Neural cell (in vitro differentiated cells): ENCODE results near the gene ASPDH. TPM values are rescaled to one million over a fixed set of nuclear protein-coding genes. Genes with fewer than 3 reads are reported as not detected.

Experiments
- H2AFZ ChIP-seq: fragments of 200-600, 300-800 bp; sonication (generic), shearing (Covaris generic); 2 replicates; pipeline ENCODE4 v1.6.0; 2014; ENCODE audit warnings: low read depth, mild to moderate bottlenecking, antibody characterized with exemption, low read length, moderate library complexity
- H3F3A ChIP-seq: fragments of 200-600 bp; shearing (Covaris generic); 2 replicates; pipeline ENCODE4 v1.6.1; 2016; ENCODE audit warnings: mild to moderate bottlenecking, moderate library complexity, mixed read lengths, antibody characterized with exemption, low read length; ENCODE audit not compliant: insufficient read depth, poor library complexity, severe bottlenecking
- H3K27ac ChIP-seq: fragments of 200-600, 300-800 bp; sonication (generic), shearing (Covaris generic); 2 replicates; pipeline ENCODE4 v1.5.1; 2014; ENCODE audit warnings: mild to moderate bottlenecking, low read length, moderate library complexity
- H3K27me3 ChIP-seq: fragments of 300-800, 200-600 bp; sonication (generic), shearing (Covaris generic); 2 replicates; pipeline ENCODE4 v1.6.0; 2014; ENCODE audit warnings: mild to moderate bottlenecking, low read depth, low read length, moderate library complexity; ENCODE audit not compliant: insufficient read depth
- H3K36me3 ChIP-seq: fragments of 300-800, 200-600 bp; sonication (generic), shearing (Covaris generic); 2 replicates; pipeline ENCODE4 v1.5.1; 2014; ENCODE audit warnings: mild to moderate bottlenecking, antibody characterized with exemption, low read length, moderate library complexity; ENCODE audit not compliant: insufficient read depth
- H3K4me2 ChIP-seq: fragments of 300-800, 200-600 bp; sonication (generic), shearing (Covaris generic); 2 replicates; pipeline ENCODE4 v1.6.0; 2014; ENCODE audit warnings: mild to moderate bottlenecking, low read length
- H3K4me3 ChIP-seq: fragments of 300-800, 200-600 bp; sonication (generic), shearing (Covaris generic); 2 replicates; pipeline ENCODE4 v1.5.1; 2014; ENCODE audit warnings: mild to moderate bottlenecking, low read length, moderate library complexity
- H3K79me2 ChIP-seq: fragments of 200-600 bp; shearing (Covaris generic); replicated peaks from 2 replicates; pipeline ENCODE4 v1.6.0; 2014; ENCODE audit warnings: mild to moderate bottlenecking, low read length, moderate library complexity; ENCODE audit not compliant: insufficient read depth
- H3K9ac ChIP-seq: fragments of 300-800, 200-600 bp; sonication (generic), shearing (Covaris generic); 2 replicates; pipeline ENCODE4 v1.6.1; 2016; ENCODE audit warnings: mild to moderate bottlenecking, low read length, mixed read lengths
- H3K9me2 ChIP-seq: fragments of 200-600 bp; shearing (Covaris generic); 2 replicates; pipeline ENCODE4 v1.6.1; 2016; ENCODE audit warnings: mild to moderate bottlenecking, low read length, mixed read lengths; ENCODE audit not compliant: insufficient read depth
- H3K9me3 ChIP-seq: fragments of 200-600, 300-800 bp; sonication (generic), shearing (Covaris generic); 2 replicates; pipeline ENCODE4 v1.6.1; 2016; ENCODE audit warnings: mild to moderate bottlenecking, mixed run types, low read length, moderate library complexity, mixed read lengths
- H4K20me1 ChIP-seq: fragments of 200-600 bp; shearing (Covaris generic); 2 replicates; pipeline ENCODE4 v1.6.1; 2016; ENCODE audit warnings: mild to moderate bottlenecking, mixed run types; ENCODE audit not compliant: insufficient read depth
- EP300 ChIP-seq: fragments of 450-650 bp; conservative IDR thresholded peaks from 2 replicates; pipeline ENCODE4 v1.6.1; 2014; ENCODE audit warnings: antibody characterized with exemption, mild to moderate bottlenecking, moderate library complexity; ENCODE audit not compliant: poor library complexity, severe bottlenecking
- EZH2 ChIP-seq: fragments of 200-600, 300-800 bp; shearing (Covaris generic), sonication (generic); IDR thresholded peaks from 2 replicates; pipeline ENCODE4 v1.6.1; 2014; ENCODE audit warnings: antibody characterized with exemption, low read length, borderline replicate concordance, mild to moderate bottlenecking; ENCODE audit not compliant: insufficient read depth, poor library complexity, severe bottlenecking
- MXI1 ChIP-seq: fragments of 450-650 bp; conservative IDR thresholded peaks from 2 replicates; pipeline ENCODE4 v1.6.1; 2014; ENCODE audit warnings: antibody characterized with exemption, mild to moderate bottlenecking; ENCODE audit not compliant: poor library complexity, severe bottlenecking
- POLR2AphosphoS5 ChIP-seq: IDR thresholded peaks from 2 replicates; pipeline ENCODE4 v1.6.1; 2012
- RAD21 ChIP-seq: fragments of 450-650 bp; conservative IDR thresholded peaks from 2 replicates; pipeline ENCODE4 v1.6.1; 2014; ENCODE audit warnings: antibody characterized with exemption, mild to moderate bottlenecking, moderate library complexity
- REST ChIP-seq: IDR thresholded peaks from 2 replicates; pipeline ENCODE4 v1.6.1; 2012; ENCODE audit warnings: borderline replicate concordance
- SMC3 ChIP-seq: fragments of 450-650 bp; conservative IDR thresholded peaks from 2 replicates; pipeline ENCODE4 v1.6.1; 2014; ENCODE audit warnings: antibody characterized with exemption, mild to moderate bottlenecking, moderate library complexity; ENCODE audit not compliant: poor library complexity
- TAF1 ChIP-seq: IDR thresholded peaks from 2 replicates; pipeline ENCODE4 v1.6.1; 2012; ENCODE audit warnings: low read depth
- polyA plus RNA-seq: library from polyadenylated mRNA; depleted of rRNA; stranded (reverse); fragments of >200 nt; gene quantifications from 2 replicates; pipeline ENCODE4 v1.2.3, GENCODE V29; 2014
- TF ChIP-seq, protein P1 (sequence below): fragments of 450-650 bp; IDR thresholded peaks from 2 replicates; pipeline ENCODE4 v1.5.1; 2014; ENCODE audit warnings: antibody characterized with exemption, mild to moderate bottlenecking, moderate library complexity; ENCODE audit not compliant: poor library complexity, severe bottlenecking

The ASPDH gene
- polyA plus RNA-seq, 1 donor from 2014 or later, result not detected

- Histone ChIP-seq H3K9me2 (no peaks in the 10 kb centered on the region), H3K79me2 (peaks cover 18% of the 10 kb centered on the region), H2AFZ (no peak overlapping the region), H3K9me3 (no peaks in the 10 kb centered on the region), H3K36me3 (no peaks in the 10 kb centered on the region), H3K27me3 (no peaks in the 10 kb centered on the region), H3F3A (peaks cover under 1% of the 10 kb centered on the region), H3K27ac (no peak overlapping the region), H3K9ac (no peak overlapping the region), H4K20me1 (no peaks in the 10 kb centered on the region), H3K4me3 (no peak overlapping the region), H3K4me2 (no peak overlapping the region)
- TF ChIP-seq MXI1 (no peak), EZH2 (no peak), RAD21 (no peak), SMC3 (no peak), REST (no peak), EP300 (no peak), TAF1 (no peak), POLR2AphosphoS5 (no peak)
- TF ChIP-seq, protein P1, sequence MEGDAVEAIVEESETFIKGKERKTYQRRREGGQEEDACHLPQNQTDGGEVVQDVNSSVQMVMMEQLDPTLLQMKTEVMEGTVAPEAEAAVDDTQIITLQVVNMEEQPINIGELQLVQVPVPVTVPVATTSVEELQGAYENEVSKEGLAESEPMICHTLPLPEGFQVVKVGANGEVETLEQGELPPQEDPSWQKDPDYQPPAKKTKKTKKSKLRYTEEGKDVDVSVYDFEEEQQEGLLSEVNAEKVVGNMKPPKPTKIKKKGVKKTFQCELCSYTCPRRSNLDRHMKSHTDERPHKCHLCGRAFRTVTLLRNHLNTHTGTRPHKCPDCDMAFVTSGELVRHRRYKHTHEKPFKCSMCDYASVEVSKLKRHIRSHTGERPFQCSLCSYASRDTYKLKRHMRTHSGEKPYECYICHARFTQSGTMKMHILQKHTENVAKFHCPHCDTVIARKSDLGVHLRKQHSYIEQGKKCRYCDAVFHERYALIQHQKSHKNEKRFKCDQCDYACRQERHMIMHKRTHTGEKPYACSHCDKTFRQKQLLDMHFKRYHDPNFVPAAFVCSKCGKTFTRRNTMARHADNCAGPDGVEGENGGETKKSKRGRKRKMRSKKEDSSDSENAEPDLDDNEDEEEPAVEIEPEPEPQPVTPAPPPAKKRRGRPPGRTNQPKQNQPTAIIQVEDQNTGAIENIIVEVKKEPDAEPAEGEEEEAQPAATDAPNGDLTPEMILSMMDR, result no peak
Observed at GRCh38 chr19:50482271-50482855, 31.4 kb downstream of the ASPDH start.

- no peak overlapping the region for H3K27ac ChIP-seq
- H3K79me2 ChIP-seq, result peaks cover 21% of the 10 kb centered on the region
- peaks cover 3% of the 10 kb centered on the region for H3F3A ChIP-seq
- no peaks in the 10 kb centered on the region for H3K9me2 ChIP-seq
- no peaks in the 10 kb centered on the region for H3K36me3 ChIP-seq
- no peak overlapping the region for H3K4me3 ChIP-seq
- no peaks in the 10 kb centered on the region for H4K20me1 ChIP-seq
- no peak overlapping the region for H3K9ac ChIP-seq
- no peak overlapping the region for H3K4me2 ChIP-seq
- H3K9me3 ChIP-seq, result no peaks in the 10 kb centered on the region
- H2AFZ ChIP-seq, result no peak overlapping the region
- TF ChIP-seq REST, result no peak
- TF ChIP-seq EZH2, result no peak
- TF ChIP-seq TAF1, result no peak
- no peak for TF ChIP-seq MXI1
- no peak for TF ChIP-seq EP300
- TF ChIP-seq, protein P1, result no peak
- no peak for TF ChIP-seq POLR2AphosphoS5
- TF ChIP-seq SMC3, result no peak
- TF ChIP-seq RAD21, result no peak
- no peaks in the 10 kb centered on the region for H3K27me3 ChIP-seq
Observed at GRCh38 chr19:50481351-50482149, 32.2 kb downstream of the ASPDH start.
